ENCODE measurements around the gene CACNA1A. TPM values are rescaled to one million over a fixed set of nuclear protein-coding genes. Genes with fewer than 3 reads are reported as not detected.

CACNA1A gene
- total and polyA plus RNA-seq, 8 donors = 0.58 to 12.5 (median 3.8) TPM; not detected in 1

DNA sequence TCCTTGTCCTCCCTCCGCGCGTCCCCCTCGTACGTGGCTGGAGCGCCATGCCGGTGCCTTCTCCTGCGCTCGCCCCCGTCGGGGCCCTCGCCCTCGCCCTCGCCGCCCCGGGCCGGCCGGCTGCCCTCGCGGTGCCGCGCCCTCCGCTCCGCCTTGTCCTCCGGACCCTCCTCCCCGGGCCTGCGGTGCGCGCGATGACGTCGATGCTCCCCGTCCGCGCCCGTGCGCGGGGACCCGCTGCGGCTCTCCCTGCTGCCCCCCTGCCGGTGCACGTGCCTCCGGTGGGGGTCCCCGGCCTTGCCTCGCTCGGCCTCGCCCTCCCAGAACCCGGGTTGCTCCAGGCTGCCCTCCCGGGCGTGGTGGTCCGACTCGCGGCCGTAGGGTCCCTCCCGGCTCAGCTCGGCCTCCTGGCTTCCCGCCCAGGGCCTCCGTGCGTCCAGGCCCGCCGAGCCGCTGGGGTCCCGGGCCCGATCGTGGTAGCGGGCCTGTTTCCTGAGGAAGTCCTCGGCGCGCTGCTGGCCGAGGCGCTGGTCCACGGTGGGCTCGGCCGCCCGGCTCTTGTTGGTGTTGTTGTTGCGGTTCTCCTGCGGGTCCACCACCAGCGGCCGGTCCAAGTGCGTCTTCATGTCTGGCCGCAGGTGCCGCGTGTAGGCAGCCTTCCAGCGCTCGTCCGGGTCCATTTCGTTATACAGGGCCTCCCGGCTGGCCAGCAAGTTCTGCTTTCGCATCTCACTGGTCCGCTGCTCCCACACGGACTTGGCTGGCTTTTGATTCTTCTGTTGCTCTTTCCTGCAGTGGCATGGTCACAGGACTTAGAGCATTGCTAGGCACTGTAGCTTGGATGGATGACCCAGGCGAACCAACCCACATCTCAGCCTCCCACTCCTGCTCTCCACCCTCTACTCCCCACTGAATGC is 207.5 kb downstream of the CACNA1A start:
- intact Hi-C loops (cut with DNase I; ENCODE audit: low total_unique reads) = no loop called here
- no peaks in the 10 kb centered on the region for H3K36me3 ChIP-seq
- peaks cover 0 to 69% (median 32%) of the 10 kb centered on the region in 3 donors for H3K27me3 ChIP-seq
- peaks cover 0 to 6% (median 3%) of the 10 kb centered on the region in 4 donors for H3K4me1 ChIP-seq
- no peaks in the 10 kb centered on the region for H3K9me3 ChIP-seq
- H3K4me3 ChIP-seq = peak overlapping the region; percentile 17 to 31 (median 20)
- no peak for TF ChIP-seq POLR2A (IDR thresholded peaks at IDR 0.05)
- no peak for TF ChIP-seq POLR2AphosphoS5 (IDR thresholded peaks at IDR 0.05)
- TF ChIP-seq, protein P1, sequence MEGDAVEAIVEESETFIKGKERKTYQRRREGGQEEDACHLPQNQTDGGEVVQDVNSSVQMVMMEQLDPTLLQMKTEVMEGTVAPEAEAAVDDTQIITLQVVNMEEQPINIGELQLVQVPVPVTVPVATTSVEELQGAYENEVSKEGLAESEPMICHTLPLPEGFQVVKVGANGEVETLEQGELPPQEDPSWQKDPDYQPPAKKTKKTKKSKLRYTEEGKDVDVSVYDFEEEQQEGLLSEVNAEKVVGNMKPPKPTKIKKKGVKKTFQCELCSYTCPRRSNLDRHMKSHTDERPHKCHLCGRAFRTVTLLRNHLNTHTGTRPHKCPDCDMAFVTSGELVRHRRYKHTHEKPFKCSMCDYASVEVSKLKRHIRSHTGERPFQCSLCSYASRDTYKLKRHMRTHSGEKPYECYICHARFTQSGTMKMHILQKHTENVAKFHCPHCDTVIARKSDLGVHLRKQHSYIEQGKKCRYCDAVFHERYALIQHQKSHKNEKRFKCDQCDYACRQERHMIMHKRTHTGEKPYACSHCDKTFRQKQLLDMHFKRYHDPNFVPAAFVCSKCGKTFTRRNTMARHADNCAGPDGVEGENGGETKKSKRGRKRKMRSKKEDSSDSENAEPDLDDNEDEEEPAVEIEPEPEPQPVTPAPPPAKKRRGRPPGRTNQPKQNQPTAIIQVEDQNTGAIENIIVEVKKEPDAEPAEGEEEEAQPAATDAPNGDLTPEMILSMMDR (IDR thresholded peaks at IDR 0.05) = no peak
- no peak for TF ChIP-seq EP300 (IDR thresholded peaks at IDR 0.05)
- 33 to 39% (median 36%) methylated on average over 57 to 92 of the region's 92 CpGs for WGBS, 5 donors
- no peak overlapping the region for H3K27ac ChIP-seq
- peak in 1 of 2 donors; percentile 47 for DNase-seq

DNA sequence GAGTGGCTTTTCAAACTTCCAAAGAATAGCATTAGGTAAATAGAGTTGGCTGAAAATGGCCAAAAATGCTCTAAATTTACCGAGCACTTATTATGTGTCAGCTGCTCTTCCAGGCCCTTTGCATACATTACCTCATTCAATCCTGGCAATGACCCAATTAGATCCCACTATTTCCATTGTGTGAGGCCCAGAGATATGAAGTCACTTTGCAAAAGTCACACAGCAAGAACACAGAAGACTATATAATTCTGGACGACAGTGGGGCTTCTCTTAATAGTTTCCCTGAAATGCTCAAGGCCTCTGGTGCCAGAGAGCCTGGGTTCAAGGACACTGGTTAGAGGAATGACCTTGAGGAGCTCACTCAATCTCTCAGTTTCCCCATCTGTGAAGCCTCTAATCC is 209.3 kb downstream of the CACNA1A start:
- Histone ChIP-seq H3K4me1 (peaks cover 0 to 6% (median 3%) of the 10 kb centered on the region in 4 donors), H3K4me3 (no peak overlapping the region), H3K36me3 (no peaks in the 10 kb centered on the region), H3K27me3 (peaks cover 0 to 55% (median 32%) of the 10 kb centered on the region in 3 donors), H3K9me3 (no peaks in the 10 kb centered on the region), H3K27ac (no peak overlapping the region)
- WGBS, 5 donors = 76 to 90% (median 84%) methylated on average over 2 of the region's 2 CpGs
- TF ChIP-seq POLR2A (IDR thresholded peaks at IDR 0.05) (no peak), POLR2AphosphoS5 (IDR thresholded peaks at IDR 0.05) (no peak), EP300 (IDR thresholded peaks at IDR 0.05) (no peak)
- TF ChIP-seq, protein P1 (IDR thresholded peaks at IDR 0.05) = no peak
- DNase-seq = no peak
- intact Hi-C loops (cut with DNase I; ENCODE audit: low total_unique reads) = no loop called here

DNA sequence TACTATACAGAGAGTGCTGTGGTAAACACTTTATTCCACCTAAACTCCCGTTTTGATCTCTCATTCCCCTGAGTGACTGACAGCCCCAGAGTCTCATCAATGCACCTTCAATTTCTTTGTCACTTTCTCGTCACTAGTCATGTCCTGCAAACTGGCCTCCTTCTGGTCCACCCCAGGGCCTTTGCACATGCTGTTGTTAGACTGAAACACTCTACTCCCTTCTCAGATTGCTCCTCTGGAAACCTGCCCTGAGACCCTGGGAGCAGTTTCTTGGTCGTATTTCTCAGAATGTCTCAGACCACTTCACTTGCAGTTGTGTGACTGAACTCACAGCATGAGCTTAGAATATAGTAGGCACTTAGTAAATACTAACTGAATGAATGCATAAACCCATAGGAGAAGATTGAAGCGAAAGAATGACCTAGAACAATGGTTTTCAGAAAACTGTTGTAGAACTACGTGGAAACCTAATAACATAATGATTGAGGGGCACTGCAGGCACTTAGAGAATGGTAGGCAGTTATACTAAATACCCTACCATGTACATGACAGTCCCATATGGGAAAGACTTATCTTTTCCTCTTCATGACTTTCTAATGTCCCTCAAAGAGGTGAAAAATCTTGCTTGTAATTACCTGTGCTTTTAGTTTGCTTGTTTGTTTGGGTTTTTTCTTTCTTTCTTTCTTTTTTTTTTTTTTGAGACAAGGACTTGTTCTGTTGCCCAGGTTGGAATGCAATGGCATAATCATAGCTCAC is 211.3 kb downstream of the CACNA1A start:
- Histone ChIP-seq H3K9me3 (no peaks in the 10 kb centered on the region), H3K4me1 (peaks cover 0 to 6% (median 3%) of the 10 kb centered on the region in 4 donors), H3K36me3 (no peaks in the 10 kb centered on the region), H3K4me3 (no peak overlapping the region), H3K27ac (no peak overlapping the region), H3K27me3 (peaks cover 0 to 42% (median 23%) of the 10 kb centered on the region in 3 donors)
- WGBS, 5 donors = 70 to 77% (median 75%) methylated on average over 5 of the region's 5 CpGs
- no peak for TF ChIP-seq POLR2A (IDR thresholded peaks at IDR 0.05)
- no peak for TF ChIP-seq POLR2AphosphoS5 (IDR thresholded peaks at IDR 0.05)
- TF ChIP-seq EP300 (IDR thresholded peaks at IDR 0.05) = no peak
- TF ChIP-seq, protein P1 (IDR thresholded peaks at IDR 0.05) = no peak
- DNase-seq = no peak
- intact Hi-C loops (cut with DNase I; ENCODE audit: low total_unique reads) = no loop called here

DNA sequence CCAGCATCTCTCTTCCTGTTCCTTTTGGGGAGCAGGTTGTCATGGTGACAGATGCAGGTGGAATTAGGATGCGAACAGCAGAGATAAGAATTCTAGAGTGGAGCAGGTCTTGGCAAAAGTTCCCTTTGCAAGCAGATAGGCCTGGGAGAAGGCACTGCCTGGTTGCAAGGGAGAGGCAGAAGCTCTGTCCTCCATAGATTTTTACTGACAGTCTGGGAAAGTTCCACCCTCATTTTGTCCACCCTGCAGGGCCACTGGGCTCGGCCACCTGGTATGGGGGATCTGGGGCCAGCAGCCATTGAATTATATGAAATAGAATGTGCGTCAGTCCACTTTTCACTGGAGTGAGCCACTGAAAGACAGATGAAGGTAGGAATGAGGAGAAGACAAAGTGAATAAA is 214.4 kb downstream of the CACNA1A start:
- no peaks in the 10 kb centered on the region for H3K4me1 ChIP-seq
- no peak overlapping the region for H3K4me3 ChIP-seq
- TF ChIP-seq EP300 (IDR thresholded peaks at IDR 0.05) = no peak
- TF ChIP-seq POLR2A (IDR thresholded peaks at IDR 0.05) = no peak
- TF ChIP-seq, protein P1 (IDR thresholded peaks at IDR 0.05) = no peak
- TF ChIP-seq POLR2AphosphoS5 (IDR thresholded peaks at IDR 0.05) = no peak
- DNase-seq = no peak
- intact Hi-C loops (cut with DNase I; ENCODE audit: low total_unique reads) = no loop called here
- 67 to 75% (median 73%) methylated on average over 3 of the region's 3 CpGs for WGBS, 5 donors
- H3K27me3 ChIP-seq = peaks cover 0 to 15% (median 0%) of the 10 kb centered on the region in 3 donors
- H3K36me3 ChIP-seq = no peaks in the 10 kb centered on the region
- H3K9me3 ChIP-seq = no peaks in the 10 kb centered on the region
- no peak overlapping the region for H3K27ac ChIP-seq
